PC-3 (cell line): ENCODE results near the gene SOCS2. TPM values are rescaled to one million over a fixed set of nuclear protein-coding genes. Genes with fewer than 3 reads are reported as not detected.

Experiments used
- ATAC-seq: fragments of 200-7000 bp; cut with Tn5 transposase; 2 replicates; pipeline ENCODE4 v1.9.1; 2020; ENCODE audit warnings: mild to moderate bottlenecking, moderate library complexity
- Bru-seq: library from RNA; stranded (reverse); fragments of 400-500 nt; gene quantifications from one replicate; lab custom pipeline; 2021; lab: Mats Ljungman, UMichigan
- BruChase-seq, 2 experiments: library from RNA; stranded (reverse); fragments of 400-500 nt; gene quantifications; one replicate each; lab custom pipeline; 2021; lab: Mats Ljungman, UMichigan
- BruUV-seq: library from RNA; stranded (reverse); fragments of 400-500 nt; replicated peaks from 2 replicates; lab custom pipeline; 2021; lab: Mats Ljungman, UMichigan
- CTCF ChIA-PET: fragments of 300-600 bp; sonication (Branson Sonifier 250); formaldehyde crosslinking; loops from one replicate; lab custom pipeline; 2022; ENCODE audit warnings: antibody characterized with exemption; lab: Charles Lee
- POLR2A ChIA-PET: fragments of 300-600 bp; sonication (Branson Sonifier 250); formaldehyde crosslinking; loops from one replicate; lab custom pipeline; 2022; ENCODE audit warnings: antibody characterized with exemption; ENCODE audit not compliant: unreplicated experiment; lab: Charles Lee
- DNase-seq: peaks from one replicate; pipeline ENCODE4 v3.0.0-alpha.2; 2015
- H2AFZ ChIP-seq: fragments of 300-600 bp; sonication (generic); 2 replicates; pipeline ENCODE4 v1.6.0; 2016; ENCODE audit warnings: antibody characterized with exemption, low read length
- H3F3A ChIP-seq: fragments of 300-600 bp; sonication (generic); one replicate; pipeline ENCODE4 v1.6.0; 2017; ENCODE audit warnings: antibody characterized with exemption, low read length, control low read depth, mild to moderate bottlenecking; ENCODE audit not compliant: unreplicated experiment
- H3K27ac ChIP-seq: fragments of 300-600 bp; sonication (generic); 2 replicates; pipeline ENCODE4 v1.5.1; 2016; ENCODE audit warnings: mild to moderate bottlenecking, low read length
- H3K27me3 ChIP-seq: fragments of 300-600 bp; sonication (generic); 2 replicates; pipeline ENCODE4 v1.6.1; 2016; ENCODE audit warnings: low read length, mixed read lengths
- H3K36me3 ChIP-seq: fragments of 300-600 bp; sonication (generic); 2 replicates; pipeline ENCODE4 v1.6.1; 2016; ENCODE audit warnings: low read depth, mixed run types, low read length, mixed read lengths
- H3K4me1 ChIP-seq: fragments of 300-600 bp; sonication (generic); 2 replicates; pipeline ENCODE4 v1.5.1; 2016; ENCODE audit warnings: low read length; ENCODE audit not compliant: insufficient read depth
- H3K4me2 ChIP-seq: fragments of 300-600 bp; sonication (generic); 2 replicates; pipeline ENCODE4 v1.6.0; 2016; ENCODE audit warnings: low read length
- H3K4me3 ChIP-seq: fragments of 300-600 bp; sonication (generic); 2 replicates; pipeline ENCODE4 v1.5.1; 2016; ENCODE audit warnings: mild to moderate bottlenecking, low read length, mixed read lengths
- H3K79me2 ChIP-seq: fragments of 300-600 bp; sonication (generic); 2 replicates; pipeline ENCODE4 v1.6.1; 2017; ENCODE audit warnings: low read length, mixed read lengths
- H3K9ac ChIP-seq: fragments of 300-600 bp; sonication (generic); 2 replicates; pipeline ENCODE4 v1.6.0; 2016; ENCODE audit warnings: mild to moderate bottlenecking, low read length
- H3K9me2 ChIP-seq: fragments of 300-600 bp; sonication (generic); replicated peaks from 2 replicates; pipeline ENCODE4 v1.6.1; 2016; ENCODE audit warnings: mixed run types, low read length, mixed read lengths
- H3K9me3 ChIP-seq: fragments of 300-600 bp; sonication (generic); 2 replicates; pipeline ENCODE4 v1.6.1; 2016; ENCODE audit warnings: low read length, mixed read lengths
- H4K20me1 ChIP-seq: fragments of 300-600 bp; sonication (generic); 2 replicates; pipeline ENCODE4 v1.6.1; 2016; ENCODE audit warnings: low read length, mixed read lengths
- CTCF ChIP-seq: fragments of 300-600 bp; sonication (generic); conservative IDR thresholded peaks from 2 replicates; pipeline ENCODE4 v1.5.1; 2017; ENCODE audit warnings: antibody characterized with exemption, low read depth, mild to moderate bottlenecking, low read length
- EZH2 ChIP-seq: fragments of 300-600 bp; sonication (generic); IDR thresholded peaks from one replicate; pipeline ENCODE4 v1.6.1; 2017; ENCODE audit warnings: antibody characterized with exemption, mild to moderate bottlenecking, low read length; ENCODE audit not compliant: unreplicated experiment
- EZH2phosphoT487 ChIP-seq: fragments of 300-600 bp; sonication (generic); IDR thresholded peaks from 2 replicates; pipeline ENCODE4 v1.6.1; 2018; ENCODE audit warnings: mild to moderate bottlenecking, antibody characterized with exemption, low read length, borderline replicate concordance
- intact Hi-C: fragments of 100-400 bp; cut with micrococcal nuclease; formaldehyde crosslinking; loops from 2 replicates; pipeline ENCODE4 v1.9.0; 2023
- long read RNA-seq: library from polyadenylated mRNA; unstranded; transcript quantifications from one replicate; pipeline ENCODE4 v2.0.0, GENCODE V29; 2021; ENCODE audit not compliant: unreplicated experiment
- total RNA-seq: library from RNA; depleted of rRNA; stranded (reverse); fragments of >200 nt; gene quantifications from 2 replicates; pipeline ENCODE4 v1.2.3, GENCODE V29; 2014; rRNA removed

SOCS2 gene
- total RNA-seq (28.9 and 43.1 TPM in 2 replicates), Bru-seq, nascent RNA (percentile 75 among the genes with signal in this experiment), BruChase-seq, experiment 1, labeled RNA remaining after a 6-hour chase (percentile 86 among the genes with signal in this experiment), BruChase-seq, experiment 2, labeled RNA remaining after a 2-hour chase (percentile 81 among the genes with signal in this experiment)
- long read RNA-seq, transcript SOCS2-206 (3 exons, 2,391 nt): major isoform, 8 of 30 reads
- long read RNA-seq, partial matches to known transcripts: 0 of 30 reads
- long read RNA-seq, other reads (novel, unspliced or antisense): 9 of 30 reads

GRCh38 chr12:93571925-93572711, at the start of gene SOCS2:
TSS of gene SOCS2 (plus strand) at chr12:93572675. CDS start at chr12:93572898, 223 bp downstream.
- DNase-seq (peak; percentile 20), ATAC-seq (0 out of 2 replicates have a peak, but pooled peaks have one; percentile 0)
- ChIA-PET POLR2A (no interaction called here), CTCF (interaction anchor here (1.0 kb wide), 2 partner anchors 8 to 170 kb away, joined by 3 to 4 read pairs; no protein-coding TSS in a partner anchor)
- no peaks in the 10 kb centered on the region for H3K9me3 ChIP-seq
- H3K79me2 ChIP-seq: peaks cover 41% of the 10 kb centered on the region
- H3K36me3 ChIP-seq: no peaks in the 10 kb centered on the region; the same call in 1 of the 2 replicates
- peak within 1 kb of the TSS; percentile 90 for H3K4me3 ChIP-seq
- H2AFZ ChIP-seq: peak within 1 kb of the TSS; percentile 85
- peak within 1 kb of the TSS; percentile 61 for H3K27ac ChIP-seq
- no peaks in the 10 kb centered on the region for H3K9me2 ChIP-seq
- BruUV-seq: no TSS peak
- peak within 1 kb of the TSS; percentile 76 for H3K9ac ChIP-seq
- TF ChIP-seq CTCF (no peak), EZH2phosphoT487 (no peak), EZH2 (no peak)
- peak within 1 kb of the TSS; percentile 100 for H3K4me2 ChIP-seq
- H4K20me1 ChIP-seq: 0 out of 2 replicates have a peak, but pooled peaks cover 4% of the 10 kb centered on the region
- H3F3A ChIP-seq: no peaks in the 10 kb centered on the region
- intact Hi-C loops: loop anchor here (2.0 kb wide), 1 partner anchor 105 kb away; the partner anchor contains the start of gene CRADD
- H3K27me3 ChIP-seq: no peaks in the 10 kb centered on the region
- H3K4me1 ChIP-seq: peaks cover 12% of the 10 kb centered on the region; the same call in 1 of the 2 replicates

- BruUV-seq: no TSS peak
- peaks cover 21% of the 10 kb centered on the region for H3K4me1 ChIP-seq
- no peaks in the 10 kb centered on the region for H3F3A ChIP-seq
- H3K9me2 ChIP-seq: no peaks in the 10 kb centered on the region
- no peaks in the 10 kb centered on the region for H4K20me1 ChIP-seq
- no peak overlapping the region for H3K9ac ChIP-seq
- H3K79me2 ChIP-seq: no peaks in the 10 kb centered on the region
- no peak overlapping the region for H3K4me3 ChIP-seq
- ATAC-seq (peak; percentile 25; the same call in 1 of the 2 replicates), DNase-seq (peak; percentile 37)
- POLR2A ChIA-PET: no interaction called here
- CTCF ChIA-PET: no interaction called here
- H3K27ac ChIP-seq: no peak overlapping the region
- TF ChIP-seq CTCF (no peak), EZH2phosphoT487 (no peak), EZH2 (no peak)
- intact Hi-C loops: no loop called here
- no peaks in the 10 kb centered on the region for H3K9me3 ChIP-seq
- no peaks in the 10 kb centered on the region for H3K27me3 ChIP-seq
- H3K36me3 ChIP-seq: no peaks in the 10 kb centered on the region
- no peak overlapping the region for H3K4me2 ChIP-seq
- H2AFZ ChIP-seq: no peak overlapping the region
Observed at GRCh38 chr12:93524386-93525133, 47.9 kb upstream of the SOCS2 start.
